ENCODE results near the gene KRTAP10-7.
"Not testable (repeated sequence)": the region's sequence is repeated elsewhere in the genome, so short reads cannot be mapped to it uniquely, and the experiment has no call there.

KRTAP10-7 gene

DNA sequence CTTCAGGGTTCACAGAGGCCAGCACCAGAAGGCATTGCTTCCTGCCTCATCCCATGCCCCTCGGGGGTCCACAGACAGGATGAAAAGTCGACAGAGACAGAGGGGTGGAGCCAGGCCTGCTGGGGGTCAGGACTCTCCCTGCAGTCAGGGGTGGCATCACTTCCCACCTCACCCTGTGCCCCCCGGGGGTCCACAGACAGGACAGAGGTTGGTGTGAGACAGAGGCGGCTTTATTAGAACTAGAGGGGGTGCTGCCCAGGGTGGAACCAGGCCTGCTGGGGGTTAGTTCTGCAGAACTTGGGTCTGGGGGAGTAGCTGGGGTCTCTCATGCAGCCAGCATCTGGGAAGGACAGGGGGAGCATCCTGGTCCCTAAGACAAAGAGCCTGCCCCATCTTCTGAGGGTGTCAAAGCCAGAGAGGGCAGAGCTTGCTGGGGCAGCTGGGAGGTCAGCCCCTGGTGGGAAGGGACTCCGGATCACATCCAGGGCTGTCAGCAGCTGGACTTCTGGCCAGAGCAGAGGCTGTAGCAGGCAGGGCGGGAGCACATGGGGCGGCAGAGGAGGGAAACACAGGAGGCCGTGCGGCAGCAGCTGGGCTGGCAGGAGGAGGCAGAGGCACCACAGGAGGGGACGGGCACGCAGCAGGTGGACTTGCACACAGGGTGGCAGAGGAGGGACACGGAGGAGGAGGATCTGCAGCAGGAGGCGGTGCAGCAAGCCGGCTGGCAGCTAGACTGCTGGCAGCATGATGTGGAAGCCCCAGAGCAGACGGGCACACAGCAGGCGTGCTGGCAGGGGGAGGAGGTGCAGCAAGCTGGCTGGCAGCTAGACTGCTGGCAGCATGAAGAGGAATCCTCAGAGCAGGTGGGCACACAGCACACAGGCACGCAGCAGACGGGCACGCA lies 9.2 kb upstream of the KRTAP10-7 start:
- DNase-seq (ENCODE audit: low spot score): not testable (repeated sequence)

DNA sequence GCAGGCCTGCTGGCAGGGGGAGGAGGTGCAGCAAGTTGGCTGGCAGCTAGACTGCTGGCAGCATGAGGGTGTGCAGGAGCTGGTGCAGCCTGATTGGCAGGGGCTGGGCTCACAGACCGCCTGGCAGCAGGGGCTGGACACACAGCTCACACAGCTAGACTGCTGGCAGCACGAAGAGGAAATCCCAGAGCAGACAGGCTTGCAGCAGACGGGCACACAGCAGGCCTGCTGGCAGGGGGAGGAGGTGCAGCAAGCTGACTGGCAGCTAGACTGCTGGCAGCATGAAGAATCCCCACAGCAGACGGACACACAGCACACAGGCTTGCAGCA lies 8.6 kb upstream of the KRTAP10-7 start:
- DNase-seq (ENCODE audit: low spot score): not testable (repeated sequence)

DNA sequence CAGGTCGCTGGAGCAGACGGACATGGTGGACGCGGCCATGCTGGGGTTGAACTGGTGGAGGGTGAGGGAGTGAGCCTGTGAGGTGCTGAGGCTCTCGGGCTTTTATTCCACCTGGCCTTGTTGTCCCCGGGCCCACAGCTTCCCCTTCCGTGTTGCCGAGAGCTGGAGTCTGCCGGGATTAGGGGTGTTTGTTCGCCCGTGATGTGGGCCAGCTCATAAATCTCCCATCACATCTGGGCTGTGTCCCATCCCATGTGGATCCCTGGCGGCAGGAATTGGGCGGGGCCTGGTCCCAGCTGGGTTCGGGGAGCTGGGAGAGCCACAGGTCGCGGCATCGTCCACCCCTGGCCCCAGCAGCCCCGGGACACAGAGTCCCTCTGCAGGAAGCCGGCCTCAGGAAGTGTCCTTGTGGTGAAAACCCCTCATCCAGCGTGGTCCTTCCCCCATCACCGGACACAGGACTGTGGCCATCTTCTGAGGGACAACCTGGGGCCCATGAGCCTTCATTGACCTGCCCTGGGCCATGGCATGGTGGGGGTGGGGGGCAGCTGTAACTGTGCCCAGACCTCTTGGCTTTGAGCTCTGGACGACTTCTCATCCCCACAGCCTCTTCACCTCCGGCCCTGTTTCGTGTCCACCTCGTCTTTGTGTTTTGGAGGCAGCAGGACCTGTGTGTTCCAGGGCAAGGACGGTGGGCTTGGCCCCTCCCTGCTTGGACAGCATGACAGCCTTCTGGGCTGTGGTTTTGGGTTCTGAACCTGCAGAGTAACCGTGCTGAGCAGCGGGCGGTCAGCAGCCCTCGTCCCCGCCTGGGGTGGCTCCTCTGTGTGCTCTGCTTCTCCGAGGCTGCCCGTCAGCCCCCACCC lies 7.7 kb upstream of the KRTAP10-7 start, which contains the start of gene KRTAP10-6:
Gene KRTAP10-6, minus strand, starts transcription at position 60 of the 866 bp plus-strand sequence. Its CDS starts 21 bp downstream, at position 39.
- DNase-seq (ENCODE audit: low spot score): no peak

DNA sequence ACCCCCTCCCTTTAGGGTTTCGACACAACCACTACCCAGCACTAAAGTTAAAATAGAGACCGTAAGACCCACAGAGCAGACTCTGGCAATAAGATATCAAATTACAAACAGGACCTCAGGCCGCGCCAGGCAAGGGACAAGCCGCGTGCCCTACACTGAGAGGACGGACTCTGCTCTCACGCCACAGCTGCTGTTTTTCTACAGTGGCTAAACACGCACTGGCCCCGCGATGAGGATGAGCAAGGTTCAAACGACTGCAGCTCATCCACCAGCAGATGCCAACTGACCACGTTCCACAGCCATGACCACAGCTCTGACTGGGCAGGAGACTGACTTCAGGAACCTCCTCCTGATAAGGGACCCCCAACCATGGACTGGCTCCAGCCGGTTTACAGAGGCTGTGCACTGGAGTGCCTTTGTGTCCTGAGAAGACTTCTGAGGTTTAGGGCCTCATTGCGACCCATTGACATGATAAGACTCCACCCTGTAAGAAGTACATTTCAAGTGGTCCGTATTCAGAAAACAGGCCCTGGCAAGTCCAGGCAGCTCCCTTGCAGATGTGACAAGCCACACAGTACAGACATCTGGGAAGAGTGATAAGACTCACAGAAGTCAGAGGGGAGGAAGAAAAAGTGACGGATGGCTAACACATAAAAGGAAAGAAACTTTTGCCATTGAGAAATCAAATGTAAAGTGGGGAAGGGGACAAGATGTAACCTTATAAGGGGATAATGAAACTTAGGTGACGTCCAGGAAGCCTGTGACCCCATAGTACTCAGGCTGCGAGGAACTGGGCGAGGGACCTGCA lies 6.6 kb upstream of the KRTAP10-7 start:
- DNase-seq (ENCODE audit: low spot score): no peak

DNA sequence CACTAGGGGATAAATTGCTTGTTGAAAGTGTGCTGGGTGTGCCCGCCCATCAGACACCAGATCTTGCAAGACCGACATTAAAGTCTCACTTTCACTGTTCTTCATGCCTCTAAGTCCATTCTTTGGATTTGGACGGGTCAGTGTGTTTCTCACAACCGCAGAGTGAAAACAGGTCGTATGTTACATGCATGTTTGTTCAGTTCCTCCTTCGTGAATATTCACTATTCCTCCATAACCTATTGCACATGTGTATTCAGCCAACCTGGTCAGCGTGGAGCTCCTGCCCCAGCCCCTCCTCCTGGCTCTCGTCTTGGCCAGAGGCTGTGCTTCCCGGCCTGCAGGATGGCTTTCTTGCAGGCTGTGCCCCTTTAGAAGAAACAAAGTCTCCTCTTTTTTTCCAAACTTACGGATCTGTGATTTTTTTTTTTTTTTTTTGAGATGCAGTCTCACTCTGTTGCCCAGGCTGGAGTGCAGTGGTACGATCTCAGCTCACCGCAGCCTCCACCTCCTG lies 5.9 kb upstream of the KRTAP10-7 start:
- DNase-seq (ENCODE audit: low spot score): no peak

DNA sequence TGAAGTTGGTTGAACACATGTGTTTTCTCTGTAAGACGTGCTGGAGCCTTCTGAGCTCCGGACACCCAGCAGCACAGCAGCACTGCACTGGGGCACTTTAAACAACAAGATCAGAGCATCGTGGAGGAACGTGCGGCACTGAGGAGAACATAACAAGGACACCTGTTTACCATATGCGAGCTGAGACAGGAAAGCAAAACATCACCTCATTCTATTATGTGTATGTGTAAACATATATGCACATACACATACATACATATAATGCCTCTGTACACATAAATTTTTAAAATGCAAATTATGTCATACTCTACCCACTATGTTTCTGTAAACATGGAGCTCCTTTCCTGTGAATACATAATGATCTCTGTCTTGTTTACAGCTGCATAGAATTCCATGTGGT lies 4.9 kb upstream of the KRTAP10-7 start:
- DNase-seq (ENCODE audit: low spot score): no peak

DNA sequence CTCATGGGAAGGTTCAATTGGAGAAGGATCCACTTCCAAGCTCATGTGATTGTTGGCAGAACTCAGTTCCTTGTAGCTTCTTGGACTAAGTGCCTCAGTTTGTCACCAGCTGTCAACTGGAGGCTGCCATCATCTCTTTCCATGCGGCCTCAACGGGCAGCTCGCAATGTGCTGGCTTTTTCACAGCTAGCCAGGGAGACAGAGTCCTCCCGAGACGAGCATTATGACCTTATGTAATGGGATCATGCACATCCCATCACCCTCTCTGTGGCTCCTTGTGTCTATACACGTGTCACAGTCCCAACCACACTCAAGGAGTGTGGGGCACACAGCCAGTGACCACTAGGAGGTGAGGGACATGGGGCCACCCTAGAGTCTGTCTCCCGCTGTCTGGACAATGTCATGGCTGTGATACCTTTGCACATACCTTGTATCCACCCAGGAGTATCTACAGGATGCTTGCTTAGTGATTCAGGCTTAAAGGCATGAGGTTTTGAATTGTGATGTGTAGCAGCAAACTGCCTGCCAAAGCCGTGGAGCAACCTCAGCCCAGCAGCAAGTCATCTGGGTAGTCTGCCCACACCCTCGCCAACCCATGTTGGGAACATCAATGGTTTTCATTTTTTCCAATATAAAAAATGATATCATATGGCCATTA lies 4.2 kb upstream of the KRTAP10-7 start:
- no peak for DNase-seq (ENCODE audit: low spot score)

DNA sequence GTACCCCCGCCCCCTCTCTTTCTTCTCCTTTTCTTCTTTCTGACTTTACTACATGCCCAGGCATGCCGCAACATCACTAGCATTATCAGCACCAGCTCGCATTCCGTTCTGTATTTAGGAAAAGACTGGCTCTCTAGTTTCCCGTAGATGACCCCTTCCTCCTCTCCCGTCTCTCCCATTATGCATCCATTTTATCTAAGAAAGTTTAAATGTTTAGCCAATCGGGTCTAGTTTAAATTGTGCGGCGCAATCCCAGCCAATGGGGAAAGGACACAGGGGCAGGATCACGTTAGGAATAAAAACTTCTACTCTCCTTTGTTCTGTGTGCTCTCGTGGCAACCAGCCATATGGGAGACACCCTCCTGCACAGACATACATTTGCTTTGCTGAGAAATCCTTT lies 2.3 kb upstream of the KRTAP10-7 start:
- no peak for DNase-seq (ENCODE audit: low spot score)

DNA sequence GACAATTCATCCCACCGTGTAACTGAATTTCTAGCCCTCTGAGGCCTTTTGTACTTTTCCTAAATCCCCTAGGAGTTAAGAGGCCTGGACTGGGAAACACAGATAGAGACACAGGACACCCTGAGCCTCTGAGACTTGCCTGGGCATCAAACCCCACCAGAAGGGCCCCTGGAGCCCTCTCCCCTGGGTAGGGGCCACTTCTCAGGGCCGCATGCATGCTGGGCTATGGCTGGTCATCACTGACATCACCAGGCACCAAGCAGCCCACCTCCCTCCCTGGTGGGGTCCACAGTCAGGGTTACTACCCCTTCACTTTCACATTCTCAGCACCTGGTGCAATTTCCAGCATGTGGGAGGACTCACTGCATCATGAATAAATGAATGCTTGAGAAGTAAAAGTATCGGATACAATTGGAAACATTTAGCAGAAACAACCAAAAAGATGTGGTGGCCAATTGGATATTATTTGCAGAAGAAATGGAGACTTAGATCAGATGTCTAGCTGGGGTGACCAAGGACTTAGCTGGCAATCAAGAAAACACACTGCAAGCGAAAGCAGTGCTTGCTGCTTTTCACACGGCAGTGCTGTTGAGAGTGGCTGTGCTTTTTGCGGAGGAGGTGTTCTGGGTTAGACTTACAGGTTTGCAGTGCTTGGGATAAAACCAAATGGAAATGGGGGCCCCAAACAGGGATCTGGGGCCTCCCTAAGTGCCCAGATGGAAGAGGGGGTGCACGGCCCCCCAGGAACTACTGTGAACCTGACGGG lies 950 bp upstream of the KRTAP10-7 start:
- DNase-seq (ENCODE audit: low spot score): no peak

DNA sequence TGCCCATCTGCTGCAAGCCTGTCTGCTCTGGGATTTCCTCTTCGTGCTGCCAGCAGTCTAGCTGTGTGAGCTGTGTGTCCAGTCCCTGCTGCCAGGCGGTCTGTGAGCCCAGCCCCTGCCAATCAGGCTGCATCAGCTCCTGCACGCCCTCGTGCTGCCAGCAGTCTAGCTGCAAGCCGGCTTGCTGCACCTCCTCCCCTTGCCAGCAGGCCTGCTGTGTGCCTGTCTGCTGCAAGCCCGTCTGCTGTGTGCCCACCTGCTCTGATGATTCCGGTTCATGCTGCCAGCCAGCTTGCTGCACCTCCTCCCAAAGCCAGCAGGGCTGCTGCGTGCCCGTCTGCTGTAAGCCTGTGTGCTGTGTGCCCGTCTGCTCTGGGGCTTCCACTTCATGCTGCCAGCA lies 694 bp downstream of the KRTAP10-7 start:
- DNase-seq (ENCODE audit: low spot score): not testable (repeated sequence)

DNA sequence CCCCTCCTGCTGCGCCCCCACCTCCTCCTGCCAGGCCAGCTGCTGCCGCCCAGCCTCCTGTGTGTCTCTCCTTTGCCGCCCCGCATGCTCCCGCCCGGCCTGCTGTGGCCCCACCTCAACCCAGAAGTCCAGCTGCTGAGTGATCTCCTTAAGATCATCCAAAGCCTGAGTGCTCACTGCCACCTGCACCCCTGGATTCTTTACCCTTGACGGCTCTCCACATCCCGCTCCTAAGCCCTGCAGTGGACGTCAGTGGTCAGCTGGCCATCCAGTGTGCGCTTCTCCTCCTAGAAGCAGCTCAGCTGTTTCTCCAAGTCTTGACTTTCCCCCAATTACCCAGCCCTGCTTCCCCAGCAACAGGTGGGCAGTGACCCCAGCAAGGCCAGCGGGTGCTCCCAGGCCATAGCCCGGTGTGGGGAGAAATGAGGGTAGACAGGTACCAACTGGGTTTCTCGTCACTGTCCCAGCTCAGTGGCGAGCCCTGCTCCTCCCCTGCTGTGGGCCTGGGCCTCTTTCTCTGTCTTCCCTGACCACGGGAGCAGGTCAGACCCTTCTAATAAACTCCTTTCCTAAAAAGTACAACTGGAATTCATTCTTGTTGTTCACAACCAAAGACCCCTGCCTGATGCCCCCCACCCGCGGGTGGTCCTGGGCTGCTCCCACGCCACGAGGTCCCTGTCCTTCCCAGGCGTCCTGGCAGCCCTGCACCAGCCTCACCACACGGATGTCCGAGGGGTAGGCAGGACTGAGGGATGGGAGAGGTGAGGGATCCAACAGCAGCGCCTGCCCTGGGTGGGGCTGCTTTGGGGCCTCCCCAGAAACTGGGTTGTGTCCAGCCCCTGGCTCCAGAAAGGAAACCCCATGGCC lies 1.4 kb downstream of the KRTAP10-7 start:
- no peak for DNase-seq (ENCODE audit: low spot score)

DNA sequence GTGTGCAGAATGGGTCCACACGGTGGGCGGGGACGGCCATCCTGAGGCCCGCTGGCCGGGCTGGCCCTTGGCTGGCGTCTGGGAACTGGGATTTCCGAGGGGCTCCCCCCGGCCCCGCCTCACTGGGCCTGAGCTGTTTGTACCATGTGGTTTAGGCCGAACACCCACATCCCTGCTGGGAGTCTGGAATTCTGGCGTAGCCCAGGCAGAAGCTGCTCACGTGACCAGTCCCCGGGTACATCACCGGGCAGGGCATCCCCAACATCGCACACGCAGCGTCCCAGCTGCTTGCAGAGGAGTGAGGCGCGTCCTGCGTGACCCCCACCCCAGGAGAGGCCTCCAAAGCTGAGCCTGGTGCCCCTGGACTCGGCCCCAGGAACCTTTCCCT lies 2.1 kb downstream of the KRTAP10-7 start:
- DNase-seq (ENCODE audit: low spot score): no peak

DNA sequence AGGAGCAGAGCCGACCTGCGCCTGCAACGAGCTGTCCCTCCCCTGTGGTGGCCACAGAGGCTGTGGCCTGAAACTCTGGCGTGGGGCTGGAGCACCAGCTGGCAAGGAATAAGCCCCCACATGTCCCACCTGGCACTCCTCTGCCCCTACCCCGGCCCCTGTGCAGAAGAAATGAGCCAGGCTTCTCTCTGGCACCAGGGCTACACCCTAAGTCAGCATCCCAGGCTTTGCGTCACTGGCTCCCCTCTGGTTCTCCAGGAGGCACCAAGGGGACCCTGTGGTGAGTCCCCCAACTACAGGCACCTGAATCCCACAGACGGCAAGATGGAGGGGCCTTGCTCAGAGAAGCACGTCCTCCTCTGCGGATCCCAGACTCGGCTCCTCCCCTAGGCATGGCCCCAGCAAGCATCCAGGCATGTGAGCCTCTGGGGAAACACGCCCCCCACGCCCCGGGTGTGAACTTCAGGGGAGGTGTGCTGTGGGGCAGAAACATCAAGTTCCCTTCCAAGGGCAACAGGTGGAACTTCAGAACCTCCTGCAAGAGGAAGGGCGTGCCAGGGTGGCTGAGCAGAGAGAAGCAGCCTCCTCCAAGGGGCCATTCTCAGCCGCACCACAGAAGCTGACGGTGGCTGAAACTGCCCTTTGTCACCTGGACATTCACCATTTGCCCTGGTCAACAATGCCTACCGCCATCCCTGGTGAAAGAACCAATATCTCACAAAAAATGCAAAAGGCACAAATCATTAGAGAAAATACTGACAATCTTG lies 2.9 kb downstream of the KRTAP10-7 start:
- no peak for DNase-seq (ENCODE audit: low spot score)

DNA sequence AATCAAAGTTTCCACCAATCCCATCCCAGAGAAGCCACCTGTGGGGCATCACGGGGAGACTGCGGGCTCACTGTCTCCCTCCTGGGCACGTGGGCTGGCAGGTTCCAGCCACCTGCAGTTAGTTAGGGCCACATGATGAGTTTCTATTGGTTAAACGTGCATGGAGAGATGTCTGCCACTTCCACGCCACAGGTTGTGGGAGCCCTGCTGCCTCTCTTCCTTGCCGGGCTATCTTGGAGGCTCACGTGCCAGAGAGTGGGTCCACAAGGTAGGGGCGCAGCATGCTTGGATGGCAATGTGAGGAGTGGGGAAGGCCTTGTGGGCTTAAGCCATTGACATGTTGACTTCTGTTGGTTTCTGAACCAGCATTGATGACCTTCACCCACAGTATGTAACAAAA lies 3.5 kb downstream of the KRTAP10-7 start:
- DNase-seq (ENCODE audit: low spot score): no peak

DNA sequence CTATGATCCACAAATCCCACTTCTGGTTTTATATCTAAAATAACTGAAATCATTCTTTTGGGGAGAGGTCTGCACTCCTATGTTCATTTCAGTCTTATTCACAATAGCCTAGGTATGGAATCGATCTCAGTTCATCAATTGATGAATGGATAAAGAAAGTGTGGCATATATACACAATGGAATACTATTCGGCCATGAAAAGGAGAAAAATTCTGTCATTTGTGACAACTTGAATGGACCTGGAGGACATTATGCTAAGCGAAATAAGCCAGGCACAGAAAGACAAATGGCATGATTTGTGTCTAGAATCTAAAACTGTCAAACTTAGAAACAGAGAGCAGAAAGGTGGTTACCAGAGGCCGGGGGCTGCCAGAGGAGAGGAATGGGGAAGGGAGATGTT lies 6.1 kb downstream of the KRTAP10-7 start:
- DNase-seq (ENCODE audit: low spot score): no peak

DNA sequence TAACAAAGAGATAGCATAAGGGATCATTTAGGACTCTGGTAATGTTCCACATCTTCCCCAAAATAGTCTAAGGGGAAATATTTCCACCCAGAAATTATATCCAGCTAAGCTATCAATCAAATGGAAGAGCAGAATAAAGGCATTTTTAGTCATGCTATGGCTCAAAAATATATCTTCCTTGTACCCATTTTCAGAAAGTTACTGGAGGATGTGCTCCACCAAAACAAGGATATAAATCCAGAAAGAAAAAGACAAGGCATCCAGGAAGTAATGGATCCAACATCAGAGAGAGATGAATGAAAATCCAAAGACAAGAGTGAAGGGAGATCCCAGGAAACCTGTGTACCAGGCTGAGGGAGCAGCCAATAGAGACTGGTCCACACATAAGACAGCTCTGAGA lies 8.8 kb downstream of the KRTAP10-7 start:
- DNase-seq (ENCODE audit: low spot score): no peak

DNA sequence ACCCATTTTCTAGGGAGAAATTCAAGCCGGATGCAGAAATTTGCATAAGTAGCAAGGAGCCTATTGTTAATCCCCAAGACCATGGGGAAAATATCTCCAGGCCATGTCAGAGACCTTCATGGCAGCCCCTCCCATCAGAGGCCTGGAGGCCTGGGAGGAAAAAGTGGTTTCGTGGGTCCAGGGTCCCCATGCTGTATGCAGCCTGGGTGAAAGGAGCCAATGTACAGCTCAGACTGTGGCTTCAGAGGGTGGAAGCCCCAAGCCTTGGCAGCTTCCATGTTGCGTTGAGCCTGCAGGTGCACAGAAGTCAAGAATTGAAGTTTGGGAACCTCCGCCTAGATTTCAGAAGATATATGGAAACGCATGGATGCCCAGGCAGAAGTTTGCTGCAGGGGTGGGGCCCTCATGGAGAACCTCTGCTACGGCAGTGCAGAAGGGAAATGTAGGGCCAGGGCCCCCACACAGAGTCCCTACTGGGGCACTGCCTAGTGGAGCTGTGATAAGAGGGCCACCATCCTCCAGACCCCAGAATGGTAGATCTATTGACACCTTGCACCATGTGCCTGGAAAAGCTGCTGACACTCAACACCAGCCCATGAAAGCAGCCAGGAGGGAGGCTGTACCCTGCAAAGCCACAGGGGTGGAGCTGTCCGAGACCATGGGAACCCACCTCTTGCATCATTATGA lies 9.9 kb downstream of the KRTAP10-7 start:
- DNase-seq (ENCODE audit: low spot score): not testable (repeated sequence)

DNA sequence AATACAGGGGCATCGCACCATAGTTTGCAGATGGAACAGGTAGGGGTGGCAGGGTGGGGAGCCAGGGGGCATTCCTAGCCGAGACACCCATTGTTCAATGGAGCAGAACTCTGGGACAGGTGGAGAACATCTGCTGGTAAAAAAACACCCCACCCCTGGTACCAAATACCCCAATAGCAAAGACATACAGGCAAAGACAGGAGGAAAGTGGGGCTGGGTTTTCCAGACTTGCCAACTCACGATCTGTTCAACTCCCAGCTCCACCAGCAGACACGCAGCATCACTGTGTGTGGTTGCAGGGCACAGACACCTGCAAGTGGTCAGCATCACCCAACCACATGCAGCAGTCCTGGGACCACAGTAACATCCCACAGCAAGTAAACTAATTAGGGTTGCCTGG lies 11.2 kb downstream of the KRTAP10-7 start:
- no peak for DNase-seq (ENCODE audit: low spot score)
